Measurements from ENCODE around the gene POLR2M.

- TF ChIP-seq, protein P1, sequence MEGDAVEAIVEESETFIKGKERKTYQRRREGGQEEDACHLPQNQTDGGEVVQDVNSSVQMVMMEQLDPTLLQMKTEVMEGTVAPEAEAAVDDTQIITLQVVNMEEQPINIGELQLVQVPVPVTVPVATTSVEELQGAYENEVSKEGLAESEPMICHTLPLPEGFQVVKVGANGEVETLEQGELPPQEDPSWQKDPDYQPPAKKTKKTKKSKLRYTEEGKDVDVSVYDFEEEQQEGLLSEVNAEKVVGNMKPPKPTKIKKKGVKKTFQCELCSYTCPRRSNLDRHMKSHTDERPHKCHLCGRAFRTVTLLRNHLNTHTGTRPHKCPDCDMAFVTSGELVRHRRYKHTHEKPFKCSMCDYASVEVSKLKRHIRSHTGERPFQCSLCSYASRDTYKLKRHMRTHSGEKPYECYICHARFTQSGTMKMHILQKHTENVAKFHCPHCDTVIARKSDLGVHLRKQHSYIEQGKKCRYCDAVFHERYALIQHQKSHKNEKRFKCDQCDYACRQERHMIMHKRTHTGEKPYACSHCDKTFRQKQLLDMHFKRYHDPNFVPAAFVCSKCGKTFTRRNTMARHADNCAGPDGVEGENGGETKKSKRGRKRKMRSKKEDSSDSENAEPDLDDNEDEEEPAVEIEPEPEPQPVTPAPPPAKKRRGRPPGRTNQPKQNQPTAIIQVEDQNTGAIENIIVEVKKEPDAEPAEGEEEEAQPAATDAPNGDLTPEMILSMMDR (IDR thresholded peaks at IDR 0.05) = no peak
- no peak for TF ChIP-seq POLR2A (IDR thresholded peaks at IDR 0.05)
Observed at GRCh38 chr15:57762302-57762701, 55.8 kb downstream of the POLR2M start.

Measured in uterus (tissue), 2 donors.